ENCODE measurements around the gene RASAL1. TPM values are rescaled to one million over a fixed set of nuclear protein-coding genes. Genes with fewer than 3 reads are reported as not detected.

Gene RASAL1
- total and polyA plus RNA-seq, 10 donors: 0.13 to 1.7 (median 0.62) TPM; not detected in 2

DNA sequence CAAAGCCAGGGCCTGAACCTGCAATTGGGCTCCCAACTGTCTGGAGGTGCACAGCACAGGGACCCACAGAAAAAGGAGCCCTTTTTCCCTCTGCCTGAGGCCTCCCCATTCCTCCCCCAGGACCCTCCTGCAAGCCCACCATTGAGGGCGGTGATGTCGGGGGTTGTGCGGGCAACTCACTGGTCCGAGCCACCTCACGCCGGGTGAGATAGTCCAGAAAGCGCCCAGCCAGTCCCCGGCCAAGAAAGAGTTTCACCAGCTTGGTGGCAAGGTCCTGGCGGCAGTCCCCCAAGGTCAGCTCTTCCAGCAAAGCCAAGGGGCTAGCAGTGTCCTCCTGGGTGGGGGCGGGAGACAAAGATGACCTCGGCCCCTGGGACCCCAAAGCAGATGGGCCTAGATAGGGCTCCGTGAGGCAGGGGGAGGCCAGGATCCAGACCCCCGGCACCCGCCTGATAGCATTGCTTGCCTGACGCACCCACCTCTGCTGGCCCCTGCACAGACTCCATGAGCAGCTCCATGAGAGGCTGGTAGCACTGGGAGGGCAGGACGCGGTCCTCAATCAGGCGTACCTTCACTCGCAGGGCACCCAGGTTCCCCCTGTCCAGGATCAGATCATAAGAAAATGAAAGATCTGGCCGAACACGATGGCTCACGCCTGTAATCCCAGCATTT is 20.0 kb downstream of the RASAL1 start:
- intact Hi-C loops (cut with DNase I; ENCODE audit: low total_unique reads): no loop called here
- H3K36me3 ChIP-seq: no peaks in the 10 kb centered on the region
- H3K27me3 ChIP-seq (replicated peaks in 1 of 7): peaks cover 0 to 18% (median 0%) of the 10 kb centered on the region in 7 donors
- WGBS, 5 donors: 80 to 90% (median 85%) methylated on average over 11 to 22 of the region's 22 CpGs
- H3K9me3 ChIP-seq: no peaks in the 10 kb centered on the region
- no peaks in the 10 kb centered on the region for H3K4me1 ChIP-seq
- H3K4me3 ChIP-seq: no peak overlapping the region
- no peak for DNase-seq
- no peak for TF ChIP-seq POLR2A (IDR thresholded peaks at IDR 0.05)
- no peak for TF ChIP-seq POLR2AphosphoS5 (IDR thresholded peaks at IDR 0.05)
- no peak for TF ChIP-seq CTCF (IDR thresholded peaks at IDR 0.05 in 8 of 11, conservative IDR thresholded peaks at IDR 0.05 in 3 of 11)
- no peak overlapping the region for H3K27ac ChIP-seq

DNA sequence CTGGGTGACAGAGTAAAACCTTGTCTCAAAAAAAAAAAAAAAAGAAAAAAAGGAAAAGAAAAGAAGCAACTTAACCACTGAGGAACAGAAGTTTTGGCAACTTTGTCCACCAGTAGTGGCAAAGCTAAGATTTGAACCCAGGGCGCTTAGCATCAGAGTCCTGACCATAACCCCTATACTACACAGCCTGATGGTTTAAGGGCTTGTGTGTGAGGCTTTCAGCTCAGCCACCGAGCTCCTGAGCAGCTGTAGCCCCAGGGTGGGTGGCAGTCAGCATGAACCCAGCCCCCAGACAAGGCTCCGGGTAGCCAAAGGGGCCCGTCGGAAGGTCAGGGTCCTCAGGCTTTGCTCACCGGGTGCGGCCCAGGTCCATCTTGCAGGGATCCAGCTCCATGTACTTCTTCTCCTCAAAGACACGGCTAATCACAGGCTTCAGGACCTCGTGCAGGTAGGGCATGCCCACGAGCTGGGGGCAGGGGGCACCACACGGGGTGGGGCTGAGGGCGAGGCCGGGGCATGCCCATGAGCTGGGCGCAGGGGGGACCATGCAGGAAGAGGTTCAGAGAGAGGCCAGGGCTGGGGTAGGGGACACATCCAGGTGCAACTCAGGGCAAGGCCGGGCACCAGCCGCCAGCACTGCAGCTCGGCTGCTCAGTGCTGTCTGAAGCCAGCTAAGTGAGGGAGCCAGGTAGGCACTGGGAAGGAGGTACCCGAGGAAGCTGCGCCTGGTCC is 20.9 kb downstream of the RASAL1 start:
- peaks cover 0 to 12% (median 0%) of the 10 kb centered on the region in 7 donors for H3K27me3 ChIP-seq (replicated peaks in 1 of 7)
- intact Hi-C loops (cut with DNase I; ENCODE audit: low total_unique reads): no loop called here
- no peak overlapping the region for H3K27ac ChIP-seq
- DNase-seq: no peak
- H3K36me3 ChIP-seq: no peaks in the 10 kb centered on the region
- WGBS, 5 donors: 84 to 91% (median 88%) methylated on average over 14 to 19 of the region's 19 CpGs
- H3K9me3 ChIP-seq: no peaks in the 10 kb centered on the region
- H3K4me3 ChIP-seq: no peak overlapping the region
- H3K4me1 ChIP-seq: no peaks in the 10 kb centered on the region
- TF ChIP-seq POLR2AphosphoS5 (IDR thresholded peaks at IDR 0.05) (no peak), CTCF (IDR thresholded peaks at IDR 0.05 in 8 of 11, conservative IDR thresholded peaks at IDR 0.05 in 3 of 11) (no peak), POLR2A (IDR thresholded peaks at IDR 0.05) (no peak)

DNA sequence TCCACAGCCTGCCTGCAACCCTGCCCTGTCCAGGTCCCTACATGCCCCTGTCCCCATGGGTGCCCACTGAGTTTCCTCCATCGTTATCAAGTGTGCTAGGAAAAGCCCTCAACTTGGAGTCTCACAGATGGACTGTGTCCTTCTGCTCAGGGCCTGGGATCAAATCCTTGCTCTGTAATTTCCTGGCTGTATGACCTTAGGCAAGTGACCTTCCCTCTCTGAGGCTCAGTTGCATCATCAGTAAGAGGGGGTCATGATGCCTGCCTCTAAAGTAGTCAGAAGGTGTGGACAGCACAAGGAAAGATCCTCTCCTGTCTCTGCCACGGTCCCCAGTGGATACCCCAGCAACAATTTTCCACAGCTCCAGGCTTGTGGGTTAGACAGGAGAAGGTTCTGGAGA is 22.2 kb downstream of the RASAL1 start:
- Histone ChIP-seq H3K9me3 (no peaks in the 10 kb centered on the region), H3K27me3 (replicated peaks in 1 of 7) (peaks cover 0 to 12% (median 0%) of the 10 kb centered on the region in 7 donors)

More for the DNA sequence above, 22.2 kb downstream of the RASAL1 start:
- no peak for DNase-seq
- H3K36me3 ChIP-seq: no peaks in the 10 kb centered on the region
- TF ChIP-seq POLR2A (IDR thresholded peaks at IDR 0.05) (no peak), POLR2AphosphoS5 (IDR thresholded peaks at IDR 0.05) (no peak), CTCF (IDR thresholded peaks at IDR 0.05 in 8 of 11, conservative IDR thresholded peaks at IDR 0.05 in 3 of 11) (no peak)
- no peak overlapping the region for H3K27ac ChIP-seq
- no peaks in the 10 kb centered on the region for H3K4me1 ChIP-seq
- intact Hi-C loops (cut with DNase I; ENCODE audit: low total_unique reads): no loop called here
- no peak overlapping the region for H3K4me3 ChIP-seq
- WGBS, 5 donors: 50 to 90% (median 69%) methylated on average over 2 of the region's 2 CpGs
